ENCODE results near the gene AFF3.

AFF3 gene

DNA sequence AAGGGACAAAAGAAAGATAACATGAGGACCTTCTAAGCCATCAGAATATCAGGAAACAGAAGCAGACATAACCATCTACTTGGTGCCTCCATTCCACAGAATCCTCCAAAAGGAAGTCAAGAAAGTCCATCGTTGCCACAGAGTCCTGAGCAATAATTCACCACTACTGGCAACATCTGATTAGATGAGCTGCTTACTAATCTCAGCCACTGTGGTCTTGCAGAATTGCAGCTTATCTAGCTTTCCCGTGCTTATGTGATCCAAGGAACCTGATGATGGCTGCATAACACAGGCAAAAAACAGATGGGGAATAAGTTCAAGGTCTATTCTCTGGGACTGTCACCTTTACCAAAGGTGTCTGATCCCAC is 278.5 kb downstream of the AFF3 start:
- H3K4me3 ChIP-seq (ENCODE audit: low read depth, low read length), result no peak overlapping the region
- TF ChIP-seq, protein P1, sequence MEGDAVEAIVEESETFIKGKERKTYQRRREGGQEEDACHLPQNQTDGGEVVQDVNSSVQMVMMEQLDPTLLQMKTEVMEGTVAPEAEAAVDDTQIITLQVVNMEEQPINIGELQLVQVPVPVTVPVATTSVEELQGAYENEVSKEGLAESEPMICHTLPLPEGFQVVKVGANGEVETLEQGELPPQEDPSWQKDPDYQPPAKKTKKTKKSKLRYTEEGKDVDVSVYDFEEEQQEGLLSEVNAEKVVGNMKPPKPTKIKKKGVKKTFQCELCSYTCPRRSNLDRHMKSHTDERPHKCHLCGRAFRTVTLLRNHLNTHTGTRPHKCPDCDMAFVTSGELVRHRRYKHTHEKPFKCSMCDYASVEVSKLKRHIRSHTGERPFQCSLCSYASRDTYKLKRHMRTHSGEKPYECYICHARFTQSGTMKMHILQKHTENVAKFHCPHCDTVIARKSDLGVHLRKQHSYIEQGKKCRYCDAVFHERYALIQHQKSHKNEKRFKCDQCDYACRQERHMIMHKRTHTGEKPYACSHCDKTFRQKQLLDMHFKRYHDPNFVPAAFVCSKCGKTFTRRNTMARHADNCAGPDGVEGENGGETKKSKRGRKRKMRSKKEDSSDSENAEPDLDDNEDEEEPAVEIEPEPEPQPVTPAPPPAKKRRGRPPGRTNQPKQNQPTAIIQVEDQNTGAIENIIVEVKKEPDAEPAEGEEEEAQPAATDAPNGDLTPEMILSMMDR (IDR thresholded peaks at IDR 0.05; ENCODE audit: borderline replicate concordance, insufficient read depth, low read depth, low read length), result no peak

DNA sequence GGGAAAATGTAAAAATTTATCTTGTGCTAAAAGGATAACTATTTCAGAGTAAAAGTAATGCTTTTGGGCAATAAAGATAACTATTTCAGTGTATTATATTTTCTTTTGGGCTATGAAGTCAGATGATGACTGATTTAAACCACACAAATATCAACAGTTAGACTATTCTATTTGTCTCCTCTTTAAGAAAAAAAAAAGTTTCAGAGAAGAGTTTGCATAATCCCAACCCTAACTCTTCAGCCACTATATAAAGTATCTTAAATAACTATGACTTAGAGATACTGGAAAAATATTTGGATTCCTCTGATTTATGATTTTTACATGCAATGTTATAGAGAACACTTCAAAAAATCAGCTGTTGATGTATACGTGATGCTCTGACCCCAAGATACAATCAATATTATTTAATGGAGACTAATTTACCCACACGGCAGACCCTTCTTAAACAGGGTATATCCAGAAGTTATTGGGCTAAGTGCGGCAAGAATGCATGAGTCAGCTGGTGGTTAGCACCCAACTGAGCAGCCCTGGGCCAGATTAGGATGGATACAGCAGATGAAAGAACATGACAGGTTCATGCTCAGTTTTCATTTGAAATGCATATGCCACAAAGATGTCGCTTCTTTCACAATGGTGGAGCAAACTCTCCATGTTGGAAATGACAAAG is 279.0 kb downstream of the AFF3 start:
- no peak overlapping the region for H3K4me3 ChIP-seq (ENCODE audit: low read depth, low read length)
- TF ChIP-seq, protein P1 (IDR thresholded peaks at IDR 0.05; ENCODE audit: borderline replicate concordance, insufficient read depth, low read depth, low read length), result no peak

DNA sequence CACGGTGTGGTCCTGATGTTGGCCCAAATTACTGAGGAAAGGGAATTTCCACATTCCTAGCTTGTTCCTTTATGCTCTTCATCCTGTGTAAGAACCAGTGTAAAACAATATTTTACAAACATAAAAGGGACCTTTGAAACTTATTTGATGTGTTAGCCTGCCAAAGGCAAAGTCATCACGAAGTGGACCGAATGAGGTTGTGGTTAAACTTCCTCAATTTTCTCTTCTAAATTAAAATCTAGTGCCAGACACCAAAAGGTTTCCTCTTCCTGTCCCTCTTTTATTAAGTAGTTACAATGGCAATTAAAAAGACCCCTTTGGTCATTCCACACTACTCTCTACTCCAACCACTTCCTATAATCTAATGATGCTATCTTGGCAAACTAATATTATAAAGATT is 279.8 kb downstream of the AFF3 start:
- TF ChIP-seq, protein P1 (IDR thresholded peaks at IDR 0.05; ENCODE audit: borderline replicate concordance, insufficient read depth, low read depth, low read length), result no peak
- no peak overlapping the region for H3K4me3 ChIP-seq (ENCODE audit: low read depth, low read length)

DNA sequence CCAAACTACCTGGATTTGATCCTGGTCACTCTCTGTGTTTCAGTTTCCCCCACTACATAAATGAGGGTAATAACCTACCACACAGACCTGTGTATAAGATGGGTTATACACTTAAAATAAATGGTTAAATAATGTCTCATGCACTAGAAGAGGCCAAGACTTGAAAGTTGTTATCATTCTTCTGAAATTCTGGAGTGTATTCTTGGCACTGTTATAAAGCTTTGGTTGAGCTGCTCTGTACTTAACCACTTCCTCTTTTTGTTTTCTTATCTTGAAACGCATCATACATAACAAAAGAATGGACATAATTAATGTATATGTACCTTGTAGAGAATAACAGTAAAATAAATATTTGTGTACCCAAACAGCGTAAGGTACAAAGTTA is 281.0 kb downstream of the AFF3 start:
- TF ChIP-seq, protein P1 (IDR thresholded peaks at IDR 0.05; ENCODE audit: borderline replicate concordance, insufficient read depth, low read depth, low read length), result no peak
- H3K4me3 ChIP-seq (ENCODE audit: low read depth, low read length), result no peak overlapping the region

DNA sequence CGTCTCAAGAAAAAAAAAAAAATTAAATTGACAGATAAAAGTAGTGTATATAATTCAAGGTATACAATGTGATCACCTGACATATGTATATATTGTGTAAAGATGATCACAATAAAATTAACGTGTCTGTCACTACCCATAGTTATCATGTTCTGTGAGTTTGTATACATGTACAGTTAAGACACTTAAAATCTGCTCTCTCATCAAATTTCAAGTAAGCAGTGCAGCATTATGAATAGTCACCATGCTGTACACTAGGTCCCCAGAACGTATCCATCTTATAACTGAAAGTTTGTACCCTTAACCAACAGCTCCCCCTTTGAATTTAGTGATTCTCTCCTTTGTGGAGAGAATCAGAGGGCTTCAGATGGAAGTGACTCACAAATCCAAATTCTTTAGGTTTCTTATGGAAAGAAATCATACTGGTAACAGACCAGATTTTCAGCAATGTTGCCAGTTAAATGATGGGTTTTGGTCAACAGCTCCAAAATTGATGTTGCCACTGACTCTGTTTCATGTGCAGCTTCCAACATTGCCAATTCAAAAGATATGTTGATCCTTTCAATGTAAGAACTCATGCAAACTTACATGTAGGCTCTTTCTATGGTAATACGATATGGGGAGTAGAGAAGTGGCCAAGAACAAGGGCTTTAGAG is 281.5 kb downstream of the AFF3 start:
- TF ChIP-seq, protein P1 (IDR thresholded peaks at IDR 0.05; ENCODE audit: borderline replicate concordance, insufficient read depth, low read depth, low read length), result no peak
- no peak overlapping the region for H3K4me3 ChIP-seq (ENCODE audit: low read depth, low read length)

DNA sequence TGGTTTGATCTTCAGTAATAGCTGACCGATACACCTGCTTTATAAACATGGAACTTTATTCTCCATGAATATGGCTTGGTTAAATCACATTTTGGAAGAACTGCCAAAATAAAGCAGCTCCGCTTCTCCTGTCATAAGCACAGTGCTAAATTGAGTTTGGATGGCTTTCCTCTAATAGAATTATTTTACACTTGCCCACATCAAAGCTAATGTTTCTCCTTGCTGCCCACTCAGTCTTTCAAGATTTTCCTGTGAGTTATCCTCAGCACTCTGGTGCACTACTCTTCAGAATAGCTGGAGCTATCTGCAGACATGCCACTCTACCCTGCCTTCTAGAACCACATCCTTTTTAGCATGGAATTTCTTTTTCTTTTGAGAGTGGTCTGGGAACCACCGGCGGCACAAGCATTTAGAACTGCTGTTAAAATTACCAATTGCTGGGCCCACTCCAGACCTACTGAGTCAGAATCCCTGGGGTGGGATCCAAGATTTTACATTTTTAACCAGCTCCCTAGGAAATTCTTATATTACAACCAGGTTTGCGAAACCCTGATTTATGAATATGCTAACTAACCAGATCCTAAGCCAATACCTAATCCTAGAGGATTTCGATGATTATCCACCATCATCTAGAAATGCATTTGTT is 283.3 kb downstream of the AFF3 start:
- no peak overlapping the region for H3K4me3 ChIP-seq (ENCODE audit: low read depth, low read length)
- TF ChIP-seq, protein P1 (IDR thresholded peaks at IDR 0.05; ENCODE audit: borderline replicate concordance, insufficient read depth, low read depth, low read length), result no peak

Measured in GM12875 (cell line).